Ammon's horn (tissue), 1 donor: ENCODE data around the gene PPM1M.
"Not testable (repeated sequence)": the region's sequence is repeated elsewhere in the genome, so short reads cannot be mapped to it uniquely, and the experiment has no call there.

Experiments
- DNase-seq: peaks from one replicate; pipeline ENCODE4 v3.0.0-alpha.2; 2016; ENCODE audit warnings: low spot score

Gene PPM1M

GRCh38 chr3:52277071-52277964 lies 31.8 kb downstream of the PPM1M start:
- peak; percentile 76 for DNase-seq

GRCh38 chr3:52277972-52278509 lies 32.5 kb downstream of the PPM1M start:
- DNase-seq = no peak

GRCh38 chr3:52278510-52279069 lies 33.0 kb downstream of the PPM1M start, which contains the start of gene WDR82:
Gene WDR82 (minus strand): TSS chr3:52278649. CDS start chr3:52278361, 288 bp downstream.
- peak; percentile 97 for DNase-seq

GRCh38 chr3:52279596-52279995 lies 34.0 kb downstream of the PPM1M start:
- DNase-seq = no peak

GRCh38 chr3:52280050-52280461 lies 34.5 kb downstream of the PPM1M start:
- DNase-seq = no peak

GRCh38 chr3:52281981-52282801 lies 36.6 kb downstream of the PPM1M start:
- DNase-seq = no peak

- DNase-seq = no peak
These were observed 37.7 kb downstream of the PPM1M start for GRCh38 chr3:52283306-52283705.

- DNase-seq = not testable (repeated sequence)
These were observed 38.5 kb downstream of the PPM1M start for GRCh38 chr3:52284051-52284450.

- no peak for DNase-seq
These were observed 41.2 kb downstream of the PPM1M start for GRCh38 chr3:52286777-52287110.

- no peak for DNase-seq
These were observed 43.1 kb downstream of the PPM1M start for GRCh38 chr3:52288674-52289073.

- no peak for DNase-seq
These were observed 43.8 kb downstream of the PPM1M start for GRCh38 chr3:52289338-52289746.

- no peak for DNase-seq
These were observed 44.4 kb downstream of the PPM1M start for GRCh38 chr3:52289747-52290595.

- no peak for DNase-seq
These were observed 45.3 kb downstream of the PPM1M start for GRCh38 chr3:52290596-52291507.

GRCh38 chr3:52291508-52292181 lies 46.1 kb downstream of the PPM1M start:
- no peak for DNase-seq

GRCh38 chr3:52292247-52293065 lies 46.9 kb downstream of the PPM1M start:
- no peak for DNase-seq

- DNase-seq = no peak
These were observed 48.1 kb downstream of the PPM1M start for GRCh38 chr3:52293491-52294319.

- DNase-seq = no peak
These were observed 49.0 kb downstream of the PPM1M start for GRCh38 chr3:52294320-52295150.
